GM21723 (cell line): Measurements from ENCODE around the gene ZP2.
"Not testable (repeated sequence)": the region's sequence is repeated elsewhere in the genome, so short reads cannot be mapped to it uniquely, and the experiment has no call there.

Experiments used
- ATAC-seq: cut with Tn5 transposase; IDR thresholded peaks from one replicate; pipeline ENCODE4 v1.9.1; 2021; ENCODE audit warnings: mild to moderate bottlenecking, moderate library complexity; ENCODE audit not compliant: unreplicated experiment

Gene ZP2

GRCh38 chr16:21217121-21217520 lies 5.7 kb upstream of the ZP2 start:
- ATAC-seq, result no peak

GRCh38 chr16:21214086-21214485 lies 2.7 kb upstream of the ZP2 start:
- no peak for ATAC-seq

GRCh38 chr16:21208446-21209230 lies 2.7 kb downstream of the ZP2 start:
- no peak for ATAC-seq

GRCh38 chr16:21206550-21206949 lies 4.8 kb downstream of the ZP2 start:
- no peak for ATAC-seq

GRCh38 chr16:21205303-21205702 lies 6.1 kb downstream of the ZP2 start:
- no peak for ATAC-seq

- ATAC-seq, result no peak
Measured at GRCh38 chr16:21203155-21203797, 8.1 kb downstream of the ZP2 start.

GRCh38 chr16:21199607-21200218 lies 11.7 kb downstream of the ZP2 start:
- ATAC-seq, result no peak

GRCh38 chr16:21197621-21198020 lies 13.8 kb downstream of the ZP2 start:
- ATAC-seq, result no peak

- no peak for ATAC-seq
Measured at GRCh38 chr16:21197112-21197511, 14.3 kb downstream of the ZP2 start.

- ATAC-seq, result not testable (repeated sequence)
Measured at GRCh38 chr16:21195330-21195729, 16.0 kb downstream of the ZP2 start.

GRCh38 chr16:21194771-21195301 lies 16.5 kb downstream of the ZP2 start:
- no peak for ATAC-seq

GRCh38 chr16:21192991-21193390 lies 18.4 kb downstream of the ZP2 start:
- ATAC-seq, result no peak

- ATAC-seq, result no peak
Measured at GRCh38 chr16:21190599-21190998, 20.8 kb downstream of the ZP2 start.

GRCh38 chr16:21190013-21190412 lies 21.4 kb downstream of the ZP2 start:
- ATAC-seq, result no peak

- no peak for ATAC-seq
Measured at GRCh38 chr16:21189311-21189710, 22.1 kb downstream of the ZP2 start.

- ATAC-seq, result no peak
Measured at GRCh38 chr16:21186326-21186691, 25.1 kb downstream of the ZP2 start.

GRCh38 chr16:21185659-21186325 lies 25.6 kb downstream of the ZP2 start:
- no peak for ATAC-seq

- no peak for ATAC-seq
Measured at GRCh38 chr16:21184834-21185233, 26.5 kb downstream of the ZP2 start.

GRCh38 chr16:21183995-21184394 lies 27.4 kb downstream of the ZP2 start:
- no peak for ATAC-seq

GRCh38 chr16:21179983-21180365 lies 31.4 kb downstream of the ZP2 start:
- no peak for ATAC-seq
